Upper lobe of right lung (tissue), 1 donor: ENCODE results near the gene RDH11. TPM values are rescaled to one million over a fixed set of nuclear protein-coding genes. Genes with fewer than 3 reads are reported as not detected.

Experiments used
- ATAC-seq: fragments of 200-7000 bp; cut with Tn5 transposase; one replicate; pipeline ENCODE4 v1.9.1; 2020; ENCODE audit warnings: mild to moderate bottlenecking, moderate library complexity
- DNase-seq: peaks from one replicate; pipeline ENCODE4 v3.0.0-alpha.2; 2020
- H3K27ac ChIP-seq: fragments of 200-600 bp; one replicate; pipeline ENCODE4 v1.8.0; 2022
- H3K27me3 ChIP-seq: fragments of 200-600 bp; one replicate; pipeline ENCODE4 v1.8.0; 2022; ENCODE audit warnings: mild to moderate bottlenecking
- H3K36me3 ChIP-seq: fragments of 200-600 bp; one replicate; pipeline ENCODE4 v1.8.0; 2022
- H3K4me1 ChIP-seq: fragments of 200-600 bp; one replicate; pipeline ENCODE4 v1.8.0; 2022
- H3K4me3 ChIP-seq: fragments of 200-600 bp; one replicate; pipeline ENCODE4 v1.8.0; 2022; ENCODE audit warnings: mild to moderate bottlenecking
- H3K9me3 ChIP-seq: fragments of 200-600 bp; one replicate; pipeline ENCODE4 v1.8.0; 2022
- CTCF ChIP-seq: fragments of 200-600 bp; IDR thresholded peaks from one replicate; pipeline ENCODE4 v1.8.0; 2022; ENCODE audit warnings: antibody characterized with exemption
- intact Hi-C: fragments of 100-400 bp; cut with DNase I; formaldehyde crosslinking; loops from one replicate; pipeline ENCODE4 v1.11.0; 2022
- total RNA-seq: library from RNA; stranded (reverse); fragmentation: NEBNext Ultra II Directional; extraction: Animal tissue kit (Norgen Biotek cat#: 25700); gene quantifications from one replicate; pipeline ENCODE4 v1.2.1, GENCODE V29; 2021
- donor health status: DM: no; HTN: yes; CAD: no; lungs with severe emphysema.

RDH11 gene
- total RNA-seq, 1 donor from 2014 or later = 58.4 TPM

GRCh38 chr14:67680121-67680602 lies 15.4 kb downstream of the RDH11 start:
- ATAC-seq (peak; percentile 64), DNase-seq (no peak)
- Histone ChIP-seq H3K4me3 (no peak overlapping the region), H3K27ac (peak overlapping the region; percentile 1), H3K36me3 (peaks cover 38% of the 10 kb centered on the region), H3K9me3 (no peaks in the 10 kb centered on the region), H3K4me1 (peaks cover 4% of the 10 kb centered on the region), H3K27me3 (no peaks in the 10 kb centered on the region)
- TF ChIP-seq CTCF = no peak
- intact Hi-C loops = no loop called here

- ATAC-seq (no peak), DNase-seq (no peak)
- Histone ChIP-seq H3K4me3 (no peak overlapping the region), H3K27ac (no peak overlapping the region), H3K4me1 (peaks cover 5% of the 10 kb centered on the region), H3K27me3 (no peaks in the 10 kb centered on the region), H3K36me3 (peaks cover 28% of the 10 kb centered on the region), H3K9me3 (no peaks in the 10 kb centered on the region)
- intact Hi-C loops = no loop called here
- no peak for TF ChIP-seq CTCF
Observed at GRCh38 chr14:67679006-67679405, 16.6 kb downstream of the RDH11 start.

- ATAC-seq = no peak
- no peaks in the 10 kb centered on the region for H3K9me3 ChIP-seq
- H3K36me3 ChIP-seq = peaks cover 9% of the 10 kb centered on the region
- peak overlapping the region; percentile 98 for H3K4me3 ChIP-seq
- peaks cover 32% of the 10 kb centered on the region for H3K4me1 ChIP-seq
- H3K27me3 ChIP-seq = no peaks in the 10 kb centered on the region
- H3K27ac ChIP-seq = peak overlapping the region; percentile 100
- TF ChIP-seq CTCF = no peak
- intact Hi-C loops = no loop called here
- no peak for DNase-seq
Observed at GRCh38 chr14:67675219-67675582, 20.4 kb downstream of the RDH11 start.

- Histone ChIP-seq H3K27ac (peak within 1 kb of the TSS; percentile 100), H3K36me3 (peaks cover 9% of the 10 kb centered on the region), H3K4me3 (peak within 1 kb of the TSS; percentile 98), H3K9me3 (no peaks in the 10 kb centered on the region), H3K27me3 (no peaks in the 10 kb centered on the region), H3K4me1 (peaks cover 32% of the 10 kb centered on the region)
- intact Hi-C loops = no loop called here
- ATAC-seq (peak; percentile 97), DNase-seq (peak; percentile 93)
- TF ChIP-seq CTCF = no peak
Observed at GRCh38 chr14:67674480-67675218, 20.9 kb downstream of the RDH11 start, which contains the start of gene VTI1B. TSS of gene VTI1B (minus strand) at chr14:67674632. CDS start at chr14:67674489, 143 bp downstream.

GRCh38 chr14:67674139-67674479 lies 21.5 kb downstream of the RDH11 start:
- Histone ChIP-seq H3K4me1 (peaks cover 32% of the 10 kb centered on the region), H3K27me3 (no peaks in the 10 kb centered on the region), H3K9me3 (no peaks in the 10 kb centered on the region), H3K36me3 (peaks cover 9% of the 10 kb centered on the region), H3K27ac (peak overlapping the region; percentile 100), H3K4me3 (peak overlapping the region; percentile 98)
- peak; percentile 26 for TF ChIP-seq CTCF
- DNase-seq = peak; percentile 87
- intact Hi-C loops = no loop called here
- peak; percentile 85 for ATAC-seq
